Measurements from ENCODE around the gene TAS1R2. TPM values are rescaled to one million over a fixed set of nuclear protein-coding genes. Genes with fewer than 3 reads are reported as not detected.
"Not testable (repeated sequence)": the region's sequence is repeated elsewhere in the genome, so short reads cannot be mapped to it uniquely, and the experiment has no call there.

The TAS1R2 gene
- total and polyA plus RNA-seq, 10 donors: not detected

DNA sequence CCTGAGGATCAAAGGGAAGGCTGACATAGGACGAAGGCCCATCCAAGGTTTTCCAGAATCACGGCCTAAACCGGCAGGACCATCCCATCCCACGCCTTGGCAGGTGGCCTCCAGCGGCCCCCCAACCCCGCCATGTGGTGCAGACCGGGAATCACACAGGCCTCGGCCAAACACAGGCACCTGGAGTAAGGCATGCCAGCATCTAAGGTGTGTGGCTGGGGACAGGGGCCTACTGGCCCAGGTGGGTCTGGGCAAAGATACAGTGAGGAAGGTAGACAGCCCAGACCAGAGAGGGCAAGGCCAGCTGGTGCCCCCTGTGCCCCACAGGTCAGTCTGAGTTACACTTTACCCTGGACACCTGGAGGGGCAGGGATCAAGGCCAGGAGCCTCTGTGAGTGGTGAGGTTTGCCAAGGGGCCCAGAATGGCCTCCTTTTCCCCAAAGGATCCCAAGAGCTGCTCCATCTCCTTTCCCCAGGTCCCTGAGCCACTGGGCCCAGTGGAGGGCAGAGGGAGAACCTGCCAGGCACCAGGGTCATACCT lies 12.7 kb upstream of the TAS1R2 start:
- H3K4me1 ChIP-seq: peaks cover 0 to 7% (median 0%) of the 10 kb centered on the region in 6 donors
- WGBS, 5 donors: 80 to 89% (median 87%) methylated on average over 8 of the region's 8 CpGs; no CpG with 5 or more reads in 1 of the 5 donors
- peaks cover 0 to 46% (median 7%) of the 10 kb centered on the region in 6 donors for H3K36me3 ChIP-seq
- H3K4me3 ChIP-seq: no peak overlapping the region
- no peak for DNase-seq
- H3K27ac ChIP-seq: no peak overlapping the region
- TF ChIP-seq POLR2AphosphoS5 (IDR thresholded peaks at IDR 0.05) (no peak), POLR2A (IDR thresholded peaks at IDR 0.05) (no peak)
- TF ChIP-seq, protein P1, sequence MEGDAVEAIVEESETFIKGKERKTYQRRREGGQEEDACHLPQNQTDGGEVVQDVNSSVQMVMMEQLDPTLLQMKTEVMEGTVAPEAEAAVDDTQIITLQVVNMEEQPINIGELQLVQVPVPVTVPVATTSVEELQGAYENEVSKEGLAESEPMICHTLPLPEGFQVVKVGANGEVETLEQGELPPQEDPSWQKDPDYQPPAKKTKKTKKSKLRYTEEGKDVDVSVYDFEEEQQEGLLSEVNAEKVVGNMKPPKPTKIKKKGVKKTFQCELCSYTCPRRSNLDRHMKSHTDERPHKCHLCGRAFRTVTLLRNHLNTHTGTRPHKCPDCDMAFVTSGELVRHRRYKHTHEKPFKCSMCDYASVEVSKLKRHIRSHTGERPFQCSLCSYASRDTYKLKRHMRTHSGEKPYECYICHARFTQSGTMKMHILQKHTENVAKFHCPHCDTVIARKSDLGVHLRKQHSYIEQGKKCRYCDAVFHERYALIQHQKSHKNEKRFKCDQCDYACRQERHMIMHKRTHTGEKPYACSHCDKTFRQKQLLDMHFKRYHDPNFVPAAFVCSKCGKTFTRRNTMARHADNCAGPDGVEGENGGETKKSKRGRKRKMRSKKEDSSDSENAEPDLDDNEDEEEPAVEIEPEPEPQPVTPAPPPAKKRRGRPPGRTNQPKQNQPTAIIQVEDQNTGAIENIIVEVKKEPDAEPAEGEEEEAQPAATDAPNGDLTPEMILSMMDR (IDR thresholded peaks at IDR 0.05 in 8 of 11, conservative IDR thresholded peaks at IDR 0.05 in 3 of 11): no peak
- intact Hi-C loops (cut with DNase I; ENCODE audit: low total_unique reads): no loop called here
- no peaks in the 10 kb centered on the region for H3K9me3 ChIP-seq
- H3K27me3 ChIP-seq (replicated peaks in 1 of 7): no peaks in the 10 kb centered on the region

DNA sequence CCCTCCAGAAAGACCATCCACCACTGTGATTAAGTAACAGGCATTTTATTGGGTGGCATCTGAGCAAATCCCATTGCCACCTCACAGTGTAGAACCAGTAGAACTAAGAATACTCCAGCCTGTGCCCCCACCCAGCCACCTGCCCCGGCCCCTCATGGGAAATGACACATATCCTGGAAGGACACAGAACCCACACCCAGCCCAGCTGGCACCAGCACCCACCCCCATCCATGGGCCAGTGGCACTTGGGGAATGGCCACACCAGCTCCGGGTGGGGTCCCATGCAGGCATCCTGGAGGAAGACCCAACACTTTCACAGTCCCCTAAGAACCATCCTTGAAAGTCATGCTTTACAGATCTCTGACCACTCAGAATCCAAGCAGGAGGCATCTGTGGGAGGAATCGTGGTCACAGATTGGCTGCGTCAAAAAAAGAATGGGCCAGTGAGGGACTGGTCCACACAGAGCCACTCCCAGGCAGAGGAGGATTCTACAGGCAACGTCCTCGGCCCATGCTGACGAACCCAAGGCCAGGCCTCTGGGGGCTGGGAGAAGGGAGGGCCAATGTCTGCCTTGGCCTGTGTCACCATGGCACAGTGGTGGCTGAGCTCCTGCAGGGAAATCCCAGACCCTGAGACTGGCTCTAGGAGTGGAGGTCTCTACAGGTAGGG lies 12.1 kb upstream of the TAS1R2 start:
- intact Hi-C loops (cut with DNase I; ENCODE audit: low total_unique reads): no loop called here

DNA sequence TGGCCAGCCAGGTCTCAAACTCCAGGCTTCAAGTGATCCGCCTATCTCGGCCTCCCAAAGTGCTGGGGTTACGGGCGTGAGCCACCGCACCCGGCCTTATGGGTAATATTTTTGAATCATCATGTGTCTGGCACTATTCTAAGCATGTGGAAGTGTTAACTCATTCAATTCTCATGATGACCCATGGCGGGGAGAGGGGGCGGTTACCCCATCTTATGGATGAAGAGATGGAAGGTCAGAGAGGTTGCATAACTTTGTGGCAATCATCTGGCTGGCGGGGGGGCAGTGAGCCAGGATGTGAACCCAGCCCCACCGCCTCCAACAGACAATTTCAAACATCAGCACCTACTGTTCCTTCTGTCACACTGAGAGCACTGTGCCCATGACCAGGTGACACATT lies 11.5 kb upstream of the TAS1R2 start:
- H3K4me1 ChIP-seq: peaks cover 0 to 7% (median 0%) of the 10 kb centered on the region in 6 donors
- no peak for DNase-seq
- H3K27ac ChIP-seq: no peak overlapping the region
- TF ChIP-seq POLR2A (IDR thresholded peaks at IDR 0.05) (no peak), POLR2AphosphoS5 (IDR thresholded peaks at IDR 0.05) (no peak)
- TF ChIP-seq, protein P1 (IDR thresholded peaks at IDR 0.05 in 8 of 11, conservative IDR thresholded peaks at IDR 0.05 in 3 of 11): no peak
- 74 to 94% (median 85%) methylated on average over 10 of the region's 10 CpGs for WGBS, 5 donors
- H3K4me3 ChIP-seq: no peak overlapping the region
- H3K9me3 ChIP-seq: no peaks in the 10 kb centered on the region
- H3K36me3 ChIP-seq: peaks cover 0 to 34% (median 7%) of the 10 kb centered on the region in 6 donors
- intact Hi-C loops (cut with DNase I; ENCODE audit: low total_unique reads): no loop called here
- H3K27me3 ChIP-seq (replicated peaks in 1 of 7): peaks cover 0 to 2% (median 0%) of the 10 kb centered on the region in 7 donors

More for the DNA sequence above, 12.1 kb upstream of the TAS1R2 start:
- Histone ChIP-seq H3K27ac (no peak overlapping the region), H3K4me1 (peaks cover 0 to 7% (median 0%) of the 10 kb centered on the region in 6 donors), H3K4me3 (no peak overlapping the region), H3K27me3 (replicated peaks in 1 of 7) (no peaks in the 10 kb centered on the region), H3K9me3 (no peaks in the 10 kb centered on the region), H3K36me3 (peaks cover 0 to 40% (median 7%) of the 10 kb centered on the region in 6 donors)
- TF ChIP-seq POLR2AphosphoS5 (IDR thresholded peaks at IDR 0.05): no peak
- no peak for TF ChIP-seq POLR2A (IDR thresholded peaks at IDR 0.05)
- TF ChIP-seq, protein P1 (IDR thresholded peaks at IDR 0.05 in 8 of 11, conservative IDR thresholded peaks at IDR 0.05 in 3 of 11): no peak
- no peak for DNase-seq
- WGBS, 5 donors: 73 to 84% (median 81%) methylated on average over 5 to 7 of the region's 7 CpGs

DNA sequence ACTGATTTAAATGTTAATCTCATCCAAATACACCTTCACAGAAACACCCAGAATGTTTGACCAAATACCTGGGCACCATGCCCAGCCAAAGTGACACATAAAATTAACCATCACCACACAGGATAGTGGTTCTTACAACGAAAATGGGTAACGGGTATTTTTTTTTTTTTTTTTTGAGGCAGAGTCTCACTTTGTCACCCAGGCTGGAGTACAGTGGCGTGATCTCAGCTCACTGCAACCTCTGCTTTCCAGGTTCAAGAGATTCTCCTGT lies 11.1 kb upstream of the TAS1R2 start:
- H3K27me3 ChIP-seq (replicated peaks in 1 of 7); DNase-seq; H3K4me1 ChIP-seq; H3K9me3 ChIP-seq; H3K27ac ChIP-seq; H3K4me3 ChIP-seq; intact Hi-C loops (cut with DNase I; ENCODE audit: low total_unique reads): not testable (repeated sequence)
- peaks cover 0 to 32% (median 6%) of the 10 kb centered on the region in 6 donors for H3K36me3 ChIP-seq
- WGBS, 5 donors: 58 to 82% (median 73%) methylated on average over 3 of the region's 3 CpGs
